Trophoblast cell (in vitro differentiated cells and primary cell): ENCODE results near the gene DDX41.

Experiments
- DNase-seq, 2 donors: peaks; one replicate each; pipeline ENCODE4 v3.0.0-alpha.2; 2016
- H2AFZ ChIP-seq: 2 replicates; pipeline ENCODE4 v1.6.1; 2013; ENCODE audit warnings: low read length, moderate library complexity, mild to moderate bottlenecking; ENCODE audit not compliant: insufficient read depth, poor library complexity
- H2AK5ac ChIP-seq: 2 replicates; pipeline ENCODE4 v1.6.1; 2013; ENCODE audit warnings: mild to moderate bottlenecking, low read length
- H2BK120ac ChIP-seq: 2 replicates; pipeline ENCODE4 v1.6.1; 2013; ENCODE audit warnings: low read length, mild to moderate bottlenecking, moderate library complexity; ENCODE audit not compliant: insufficient read depth, poor library complexity
- H2BK12ac ChIP-seq: 2 replicates; pipeline ENCODE4 v1.6.1; 2013; ENCODE audit warnings: mild to moderate bottlenecking, low read length, moderate library complexity
- H2BK5ac ChIP-seq: 2 replicates; pipeline ENCODE4 v1.6.1; 2013; ENCODE audit warnings: low read length, low read depth, moderate library complexity, mild to moderate bottlenecking; ENCODE audit not compliant: poor library complexity
- H3K14ac ChIP-seq: 2 replicates; pipeline ENCODE4 v1.6.1; 2013; ENCODE audit warnings: mild to moderate bottlenecking, low read length
- H3K18ac ChIP-seq: 2 replicates; pipeline ENCODE4 v1.6.1; 2013; ENCODE audit warnings: mild to moderate bottlenecking, low read length
- H3K23ac ChIP-seq: 2 replicates; pipeline ENCODE4 v1.6.1; 2013; ENCODE audit warnings: low read length
- H3K27ac ChIP-seq: 2 replicates; pipeline ENCODE4 v1.5.1; 2013; ENCODE audit warnings: low read depth, mild to moderate bottlenecking, inconsistent platforms, low read length, moderate library complexity
- H3K27me3 ChIP-seq: 2 replicates; pipeline ENCODE4 v1.6.1; 2013; ENCODE audit warnings: inconsistent platforms, mild to moderate bottlenecking, low read length, moderate library complexity; ENCODE audit not compliant: insufficient read depth
- H3K36me3 ChIP-seq, 2 experiments: 1 replicate in 1 of 2; 2 replicates in 1 of 2; pipeline ENCODE4 v1.6.1; 2013; ENCODE audit warnings: low read length in 2 of 2, mild to moderate bottlenecking in 2 of 2, moderate library complexity in 1 of 2; ENCODE audit not compliant: insufficient read depth in 2 of 2, control insufficient read depth in 1 of 2
- H3K4ac ChIP-seq: 2 replicates; pipeline ENCODE4 v1.6.1; 2013; ENCODE audit warnings: low read depth, mild to moderate bottlenecking, low read length, moderate library complexity
- H3K4me1 ChIP-seq, 2 experiments: 1 replicate in 1 of 2; 2 replicates in 1 of 2; pipeline ENCODE4 v1.6.1; 2013; ENCODE audit warnings: low read length in 2 of 2, mild to moderate bottlenecking in 2 of 2, moderate library complexity in 1 of 2; ENCODE audit not compliant: insufficient read depth in 2 of 2, control insufficient read depth in 1 of 2
- H3K4me2 ChIP-seq: 2 replicates; pipeline ENCODE4 v1.6.1; 2013; ENCODE audit warnings: inconsistent platforms, mild to moderate bottlenecking, low read length, moderate library complexity
- H3K4me3 ChIP-seq: 2 replicates; pipeline ENCODE4 v1.5.1; 2013; ENCODE audit warnings: mild to moderate bottlenecking, low read depth, low read length, inconsistent platforms
- H3K79me1 ChIP-seq: one replicate; pipeline ENCODE4 v1.6.1; 2013; ENCODE audit warnings: low read length
- H3K79me2 ChIP-seq: 2 replicates; pipeline ENCODE4 v1.6.1; 2013; ENCODE audit warnings: low read length, mild to moderate bottlenecking; ENCODE audit not compliant: control insufficient read depth, insufficient read depth, poor library complexity
- H3K9ac ChIP-seq: 2 replicates; pipeline ENCODE4 v1.6.1; 2013; ENCODE audit warnings: mild to moderate bottlenecking, low read length
- H3K9me3 ChIP-seq: 2 replicates; pipeline ENCODE4 v1.6.1; 2013; ENCODE audit warnings: low read depth, mild to moderate bottlenecking, control low read depth, inconsistent platforms, low read length; ENCODE audit not compliant: insufficient read depth
- H4K12ac ChIP-seq: 2 replicates; pipeline ENCODE4 v1.6.1; 2013; ENCODE audit warnings: low read depth, mild to moderate bottlenecking, low read length, moderate library complexity
- H4K8ac ChIP-seq: 2 replicates; pipeline ENCODE4 v1.6.1; 2013; ENCODE audit warnings: low read depth, mild to moderate bottlenecking, low read length, moderate library complexity
- H4K91ac ChIP-seq: one replicate; pipeline ENCODE4 v1.6.1; 2013; ENCODE audit warnings: low read depth, mild to moderate bottlenecking, low read length, moderate library complexity
- WGBS: extraction: QIAGEN DNeasy Blood & Tissue Kit; methylation state at CpG from one replicate; pipeline ENCODE4 v1.1.7; 2013; ENCODE audit warnings: missing lambda C conversion rate; ENCODE audit not compliant: insufficient read length, insufficient coverage; ENCODE audit errors: extremely low coverage; 5-methylcytosine and 5-hydroxymethylcytosine counted together

Gene DDX41

GRCh38 chr5:177502886-177503285, 13.9 kb downstream of the DDX41 start:
- H4K8ac ChIP-seq = no peak overlapping the region
- H2BK120ac ChIP-seq = no peak overlapping the region
- no peak overlapping the region for H3K4ac ChIP-seq
- no peak overlapping the region for H4K91ac ChIP-seq
- H3K36me3 ChIP-seq = peaks cover 11 to 15% of the 10 kb centered on the region in 2 experiments
- no peak overlapping the region for H2AK5ac ChIP-seq
- H2BK12ac ChIP-seq = no peak overlapping the region
- no peak for DNase-seq
- no peak overlapping the region for H2AFZ ChIP-seq
- no CpG with 5 or more reads among the region's 16 CpGs for WGBS
- no peak overlapping the region for H4K12ac ChIP-seq
- no peak overlapping the region for H3K14ac ChIP-seq
- no peak overlapping the region for H3K18ac ChIP-seq
- H3K4me2 ChIP-seq = no peak overlapping the region
- no peak overlapping the region for H3K23ac ChIP-seq
- H3K79me1 ChIP-seq = peaks cover 4% of the 10 kb centered on the region
- H3K79me2 ChIP-seq = peaks cover 4% of the 10 kb centered on the region
- H3K9ac ChIP-seq = no peak overlapping the region
- H3K27ac ChIP-seq = no peak overlapping the region
- no peaks in the 10 kb centered on the region for H3K27me3 ChIP-seq
- H3K9me3 ChIP-seq = no peaks in the 10 kb centered on the region
- peaks cover 8 to 9% of the 10 kb centered on the region in 2 experiments for H3K4me1 ChIP-seq
- no peak overlapping the region for H3K4me3 ChIP-seq
- H2BK5ac ChIP-seq = no peak overlapping the region

GRCh38 chr5:177501874-177502678, 14.7 kb downstream of the DDX41 start:
- H3K4me1 ChIP-seq = peaks cover 8 to 10% of the 10 kb centered on the region in 2 experiments
- no peak for DNase-seq
- no peak overlapping the region for H3K4ac ChIP-seq
- H2AFZ ChIP-seq = no peak overlapping the region
- no peak overlapping the region for H3K23ac ChIP-seq
- H3K27ac ChIP-seq = no peak overlapping the region
- H4K8ac ChIP-seq = no peak overlapping the region
- H3K9me3 ChIP-seq = no peaks in the 10 kb centered on the region
- no peak overlapping the region for H3K4me2 ChIP-seq
- H3K79me2 ChIP-seq = peaks cover 5% of the 10 kb centered on the region
- H2BK12ac ChIP-seq = no peak overlapping the region
- no peak overlapping the region for H4K91ac ChIP-seq
- no peaks in the 10 kb centered on the region for H3K27me3 ChIP-seq
- no peak overlapping the region for H4K12ac ChIP-seq
- H2BK120ac ChIP-seq = no peak overlapping the region
- no peak overlapping the region for H2AK5ac ChIP-seq
- H3K4me3 ChIP-seq = no peak overlapping the region
- no CpG with 5 or more reads among the region's 9 CpGs for WGBS
- H3K79me1 ChIP-seq = peaks cover 9% of the 10 kb centered on the region
- no peak overlapping the region for H2BK5ac ChIP-seq
- H3K18ac ChIP-seq = no peak overlapping the region
- H3K14ac ChIP-seq = no peak overlapping the region
- no peak overlapping the region for H3K9ac ChIP-seq
- peaks cover 11 to 12% of the 10 kb centered on the region in 2 experiments for H3K36me3 ChIP-seq

GRCh38 chr5:177500685-177501522, 15.9 kb downstream of the DDX41 start:
- Histone ChIP-seq H3K27ac (no peak overlapping the region), H3K9me3 (no peaks in the 10 kb centered on the region), H4K91ac (no peak overlapping the region), H3K79me2 (peaks cover 13% of the 10 kb centered on the region), H3K4ac (no peak overlapping the region), H3K18ac (no peak overlapping the region), H4K12ac (no peak overlapping the region), H3K14ac (no peak overlapping the region), H3K9ac (no peak overlapping the region), H2BK12ac (no peak overlapping the region), H2BK120ac (no peak overlapping the region), H3K4me3 (no peak overlapping the region), H2AFZ (no peak overlapping the region), H2AK5ac (no peak overlapping the region), H3K4me1 (peaks cover 12 to 16% of the 10 kb centered on the region in 2 experiments), H3K23ac (no peak overlapping the region), H4K8ac (no peak overlapping the region), H3K4me2 (no peak overlapping the region), H3K36me3 (peaks cover 13 to 16% of the 10 kb centered on the region in 2 experiments), H3K27me3 (no peaks in the 10 kb centered on the region), H3K79me1 (peaks cover 19% of the 10 kb centered on the region), H2BK5ac (no peak overlapping the region)
- no CpG with 5 or more reads among the region's 10 CpGs for WGBS
- peak; percentile 82 to 93 for DNase-seq

- Histone ChIP-seq H2BK120ac (no peak overlapping the region), H3K27me3 (no peaks in the 10 kb centered on the region), H3K79me2 (peaks cover 18% of the 10 kb centered on the region), H3K79me1 (peaks cover 29% of the 10 kb centered on the region), H3K4me2 (no peak overlapping the region), H2AFZ (no peak overlapping the region), H3K27ac (no peak overlapping the region), H3K4me3 (no peak overlapping the region), H3K4me1 (peaks cover 22 to 27% of the 10 kb centered on the region in 2 experiments), H3K9me3 (no peaks in the 10 kb centered on the region), H3K4ac (no peak overlapping the region), H3K9ac (no peak overlapping the region), H3K36me3 (peaks cover 20 to 24% of the 10 kb centered on the region in 2 experiments), H2AK5ac (no peak overlapping the region), H4K91ac (no peak overlapping the region), H3K14ac (no peak overlapping the region), H4K12ac (no peak overlapping the region), H3K23ac (no peak overlapping the region), H2BK12ac (no peak overlapping the region), H2BK5ac (no peak overlapping the region), H3K18ac (no peak overlapping the region), H4K8ac (no peak overlapping the region)
- no peak for DNase-seq
- no CpG with 5 or more reads among the region's 6 CpGs for WGBS
These were observed 16.9 kb downstream of the DDX41 start for GRCh38 chr5:177499842-177500241.
